Spinal cord (tissue), 10 donors: Measurements from ENCODE around the gene KCNQ4. TPM values are rescaled to one million over a fixed set of nuclear protein-coding genes. Genes with fewer than 3 reads are reported as not detected.

ENCODE experiments used
- DNase-seq, 6 donors: peaks; one replicate each; pipeline versions ENCODE4 v3.0.0 to v3.0.0-alpha.2; 2013 to 2015; ENCODE audit warnings: low spot score in 6 of 6, low read depth in 4 of 6
- H3K27ac ChIP-seq: one replicate; pipeline ENCODE4 v1.5.1; 2013; ENCODE audit warnings: low read depth, low read length, control low read depth
- H3K27me3 ChIP-seq: one replicate; pipeline ENCODE4 v1.6.1; 2013; ENCODE audit warnings: low read length; ENCODE audit not compliant: control insufficient read depth, insufficient read depth
- H3K36me3 ChIP-seq: one replicate; pipeline ENCODE4 v1.6.1; 2013; ENCODE audit warnings: low read length; ENCODE audit not compliant: control insufficient read depth, insufficient read depth
- H3K4me1 ChIP-seq: one replicate; pipeline ENCODE4 v1.6.1; 2013; ENCODE audit warnings: low read length; ENCODE audit not compliant: control insufficient read depth, insufficient read depth
- H3K4me3 ChIP-seq: one replicate; pipeline ENCODE4 v1.5.1; 2013; ENCODE audit warnings: low read depth, low read length, control low read depth
- H3K9me3 ChIP-seq: one replicate; pipeline ENCODE4 v1.6.1; 2013; ENCODE audit warnings: low read length; ENCODE audit not compliant: control insufficient read depth, insufficient read depth
- WGBS: methylation state at CpG from one replicate; pipeline ENCODE4 v1.1.5; 2013; ENCODE audit warnings: missing lambda C conversion rate; ENCODE audit not compliant: insufficient coverage; 5-methylcytosine and 5-hydroxymethylcytosine counted together
- long read RNA-seq, 4 donors: transcript quantifications; one replicate each; lab custom pipeline, GENCODE V29; 2026
- polyA plus RNA-seq, 2 donors: library from polyadenylated mRNA; unstranded; fragments of 120-200 nt; gene quantifications; one replicate each; pipeline ENCODE4 v1.2.1, GENCODE V29; 2013; ENCODE audit not compliant: insufficient read length in 2 of 2
- total RNA-seq, 2 donors: library from RNA; depleted of rRNA in 1 of 2; stranded (reverse); fragments of 120-200 nt in 1 of 2; fragments of >200 nt in 1 of 2; gene quantifications; one replicate each; pipeline versions ENCODE4 v1.2.3 to v1.2.4, GENCODE V29; 2013 to 2014
- donor health status: healthy.

Gene KCNQ4
- total RNA-seq = 1 to 10 TPM; 1.3 to 1.7 TPM
- polyA plus RNA-seq = 1 to 10 TPM; 5.5 to 7.5 TPM
- long read RNA-seq, donor 1 = 0 reads
- long read RNA-seq, donor 2, full-length matches to known transcripts = 1 of 1 reads
- long read RNA-seq, donor 2, partial matches to known transcripts = 0 of 1 reads
- long read RNA-seq, donor 2, other reads (novel, unspliced or antisense) = 0 of 1 reads
- long read RNA-seq, donor 3 = 0 reads
- long read RNA-seq, donor 4 = 0 reads

DNA sequence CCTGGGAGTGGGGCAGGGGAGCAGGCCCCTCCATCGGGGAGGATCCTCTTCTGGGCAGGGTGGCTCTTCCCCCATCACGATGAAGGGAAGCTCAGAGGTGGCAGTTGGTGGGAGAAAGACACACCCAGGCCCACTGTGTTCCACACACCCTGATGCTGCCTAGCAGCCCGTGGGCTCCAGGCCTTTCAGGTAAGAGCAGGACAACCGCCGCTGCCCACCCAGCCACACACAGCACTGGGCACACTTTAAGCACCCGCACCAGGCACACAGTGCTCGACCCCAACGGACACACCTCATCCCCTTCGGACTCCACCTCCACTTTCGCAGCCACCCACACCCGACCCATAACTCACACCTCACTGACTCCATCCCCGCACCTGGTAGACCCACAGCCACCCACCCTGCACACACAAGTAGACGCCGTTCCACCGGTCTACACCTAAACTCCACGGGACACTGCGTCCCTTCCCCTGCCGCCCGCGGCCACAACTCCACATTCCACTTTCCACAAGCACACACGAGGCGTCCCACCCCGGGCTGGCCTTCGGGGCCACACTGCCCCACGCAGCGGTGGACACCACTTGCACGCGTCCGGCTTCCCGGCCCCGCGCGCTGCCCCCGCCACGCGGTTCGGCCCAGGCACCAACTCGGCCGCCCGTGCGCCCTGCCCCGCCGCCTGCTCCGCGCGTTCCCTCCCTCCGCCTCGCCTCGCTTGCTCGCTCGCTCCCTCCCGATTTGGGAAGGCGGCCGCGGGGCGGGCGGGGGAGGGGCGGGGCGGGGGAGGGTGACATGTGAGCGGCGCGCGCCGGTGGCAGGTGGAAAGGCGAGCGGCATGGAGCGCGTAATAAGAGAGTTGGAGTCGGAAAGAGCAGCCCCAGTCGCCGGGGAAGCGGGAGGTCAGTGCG, at the start of gene KCNQ4:
KCNQ4 (plus strand) TSS at position 787 of the 905 bp plus-strand sequence. CDS start 307 bp downstream, outside the sequence.
- H3K9me3 ChIP-seq = no peaks in the 10 kb centered on the region
- H3K27me3 ChIP-seq = peaks cover 10% of the 10 kb centered on the region
- H3K4me1 ChIP-seq = peaks cover 43% of the 10 kb centered on the region
- peak within 1 kb of the TSS; percentile 26 for H3K4me3 ChIP-seq
- DNase-seq = peak in 2 of 6 donors; percentile 56 to 66
- 3% methylated on average over 57 of the region's 73 CpGs for WGBS
- H3K36me3 ChIP-seq = peaks cover 2% of the 10 kb centered on the region
- no peak within 1 kb of the TSS for H3K27ac ChIP-seq

DNA sequence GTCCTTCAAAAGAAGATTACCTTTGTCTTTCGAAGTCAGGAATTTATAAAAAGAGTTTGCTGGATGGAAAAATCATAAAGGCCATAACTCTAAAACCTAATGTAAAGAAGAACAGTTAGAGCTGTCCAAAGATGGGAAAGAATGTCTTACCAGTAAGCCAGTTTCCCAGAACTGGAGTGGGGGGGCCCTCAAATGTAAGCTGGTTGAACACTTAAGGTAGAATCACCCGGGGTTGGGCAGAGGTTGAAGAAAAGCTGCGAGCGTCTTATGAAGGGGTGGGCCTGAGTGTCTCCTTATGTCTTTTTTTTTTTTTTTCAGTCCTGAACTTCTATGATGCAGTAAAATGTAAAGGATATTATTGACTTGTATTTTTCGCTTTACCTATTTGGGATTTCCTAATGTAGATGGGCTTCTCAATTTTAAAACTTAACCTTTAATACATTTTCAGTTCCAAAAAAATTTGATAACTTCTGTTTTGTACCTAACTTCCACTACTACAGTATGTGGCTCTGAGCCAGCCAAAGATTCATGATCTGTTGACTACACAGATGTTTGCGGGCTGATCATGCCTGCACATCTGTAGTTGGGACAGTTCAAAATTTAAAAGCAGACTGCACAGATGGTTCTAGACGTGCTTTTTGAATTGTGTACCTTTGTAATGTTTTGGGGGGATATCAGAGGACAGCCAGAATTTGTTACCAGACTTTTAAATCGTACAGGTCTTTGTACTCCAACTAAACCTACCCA, 48.5 kb upstream of the KCNQ4 start:
- Histone ChIP-seq H3K4me3 (no peak overlapping the region), H3K27ac (no peak overlapping the region), H3K4me1 (no peaks in the 10 kb centered on the region), H3K9me3 (no peaks in the 10 kb centered on the region), H3K27me3 (no peaks in the 10 kb centered on the region), H3K36me3 (peaks cover 5% of the 10 kb centered on the region)
- no CpG with 5 or more reads among the region's 8 CpGs for WGBS
- no peak for DNase-seq

DNA sequence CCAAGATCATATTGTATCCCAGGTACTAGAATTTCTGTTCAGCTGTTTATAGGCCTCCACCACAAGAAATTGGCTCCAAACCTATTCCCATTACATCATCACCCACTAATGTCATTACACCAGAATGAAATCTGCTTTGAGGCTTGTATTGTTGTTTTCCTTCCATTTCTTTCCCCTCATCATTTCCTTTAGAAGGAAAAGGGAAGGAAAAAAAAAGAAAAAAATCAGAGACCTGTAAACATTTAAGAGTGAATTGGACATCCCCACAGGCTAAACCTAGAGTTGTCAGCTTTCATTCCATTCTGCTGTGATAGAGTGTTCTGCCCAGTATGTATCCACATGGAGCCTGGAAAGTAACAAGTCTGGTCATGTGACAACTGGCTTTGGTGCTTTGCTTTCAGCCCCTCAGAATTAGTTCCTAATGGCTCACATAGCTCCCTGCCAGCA, 47.5 kb upstream of the KCNQ4 start:
- Histone ChIP-seq H3K27ac (no peak overlapping the region), H3K4me3 (no peak overlapping the region), H3K36me3 (peaks cover 5% of the 10 kb centered on the region), H3K9me3 (no peaks in the 10 kb centered on the region), H3K27me3 (no peaks in the 10 kb centered on the region), H3K4me1 (no peaks in the 10 kb centered on the region)
- peak in 2 of 6 donors; percentile 26 to 43 for DNase-seq

DNA sequence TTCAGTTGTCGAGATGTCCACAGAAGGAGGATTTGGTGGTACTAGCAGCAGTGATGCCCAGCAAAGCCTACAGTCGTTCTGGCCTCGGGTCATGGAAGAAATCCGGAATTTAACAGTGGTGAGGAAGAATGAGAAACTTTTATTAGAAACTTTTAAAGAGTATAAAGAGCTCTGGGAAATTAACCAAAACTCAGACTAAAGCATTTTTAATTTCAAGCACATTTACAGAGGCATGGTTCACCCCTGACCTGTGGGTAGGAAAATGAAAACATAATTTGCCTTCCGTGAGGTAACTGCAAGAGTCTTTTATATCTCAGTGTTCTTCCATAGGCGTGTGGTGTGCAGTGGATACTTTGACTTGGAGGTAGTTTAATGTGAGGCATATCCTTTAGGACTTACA, 44.8 kb upstream of the KCNQ4 start:
- Histone ChIP-seq H3K36me3 (peaks cover 8% of the 10 kb centered on the region), H3K9me3 (no peaks in the 10 kb centered on the region), H3K4me3 (no peak overlapping the region), H3K4me1 (no peaks in the 10 kb centered on the region), H3K27me3 (no peaks in the 10 kb centered on the region), H3K27ac (no peak overlapping the region)
- DNase-seq = no peak
- 100% methylated on average over 2 of the region's 6 CpGs for WGBS

DNA sequence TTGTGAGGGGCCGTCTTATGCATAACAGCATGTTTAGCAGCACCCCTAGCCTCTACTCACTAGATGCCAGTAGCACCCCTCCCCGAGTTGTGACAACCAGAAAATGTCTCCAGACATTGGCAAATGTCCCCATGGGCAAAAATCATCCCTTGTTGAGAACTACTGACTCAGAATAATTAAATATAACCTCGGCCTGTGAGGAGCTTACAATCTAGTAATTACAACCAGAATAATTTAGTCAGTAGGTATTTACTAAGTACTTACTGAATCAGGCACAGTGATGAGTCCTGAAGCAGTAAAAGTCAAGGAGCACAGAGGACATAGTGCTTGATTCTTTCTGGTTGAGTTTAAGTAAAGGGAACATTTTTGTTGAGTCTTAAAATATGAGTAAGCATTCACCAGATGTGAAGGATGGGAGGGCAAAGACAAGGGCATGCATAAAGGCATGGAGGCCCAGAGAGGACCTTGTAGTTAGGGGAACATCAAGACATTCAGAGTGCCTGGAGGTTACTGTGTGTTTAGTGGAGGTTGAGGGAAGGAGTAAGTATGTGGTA, 44.1 kb upstream of the KCNQ4 start:
- 100% methylated on average over 1 of the region's 3 CpGs for WGBS
- DNase-seq = no peak
- Histone ChIP-seq H3K4me1 (no peaks in the 10 kb centered on the region), H3K4me3 (no peak overlapping the region), H3K27ac (no peak overlapping the region), H3K27me3 (no peaks in the 10 kb centered on the region), H3K36me3 (peaks cover 8% of the 10 kb centered on the region), H3K9me3 (no peaks in the 10 kb centered on the region)

DNA sequence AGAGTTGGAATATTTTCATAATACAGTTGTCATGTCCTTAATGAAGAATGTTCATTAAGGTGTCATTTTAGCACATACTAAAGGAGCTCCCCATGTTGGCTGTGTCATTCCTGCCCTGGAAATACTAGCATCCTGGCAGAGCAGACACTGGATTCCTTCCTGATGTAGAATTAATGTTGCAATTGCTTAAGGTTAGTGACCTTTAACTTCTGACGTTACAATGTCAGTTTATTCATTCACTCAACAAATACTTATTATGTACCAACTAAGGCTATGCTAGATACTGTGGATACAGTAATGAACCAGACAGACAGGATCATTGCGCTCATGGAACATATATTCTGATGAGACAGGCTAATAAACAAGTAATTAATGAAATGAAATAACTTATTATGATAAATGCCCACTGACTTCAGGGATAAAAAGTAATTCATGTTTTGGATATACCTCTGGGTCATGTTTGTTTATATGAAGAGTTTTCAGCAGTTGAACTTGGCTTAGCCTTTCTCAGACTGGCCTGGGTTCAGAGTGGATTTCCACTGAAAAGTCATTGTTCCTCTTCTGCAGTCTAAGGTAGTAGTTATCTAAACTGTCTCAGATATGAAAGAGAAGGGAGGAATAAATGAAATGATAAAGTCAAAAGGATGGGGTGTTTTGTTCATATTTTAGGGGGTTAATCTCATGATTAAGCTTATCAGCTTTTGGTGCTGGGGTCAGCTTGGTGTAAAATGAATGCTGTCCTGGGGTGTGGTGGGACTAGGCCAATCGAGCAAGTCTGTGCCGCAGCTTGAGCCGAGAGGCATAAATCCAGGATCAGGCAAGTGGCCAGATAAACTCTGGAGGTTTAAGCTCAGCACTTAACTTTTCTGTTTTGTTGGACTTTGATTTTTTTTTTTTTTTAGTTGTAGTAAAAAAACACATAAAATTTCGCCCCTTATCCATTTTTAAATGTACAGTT, 43.3 kb upstream of the KCNQ4 start:
- H3K9me3 ChIP-seq = no peaks in the 10 kb centered on the region
- no peak overlapping the region for H3K27ac ChIP-seq
- 74% methylated on average over 3 of the region's 6 CpGs for WGBS
- no peaks in the 10 kb centered on the region for H3K27me3 ChIP-seq
- no peak for DNase-seq
- no peaks in the 10 kb centered on the region for H3K4me1 ChIP-seq
- peaks cover 8% of the 10 kb centered on the region for H3K36me3 ChIP-seq
- H3K4me3 ChIP-seq = no peak overlapping the region

DNA sequence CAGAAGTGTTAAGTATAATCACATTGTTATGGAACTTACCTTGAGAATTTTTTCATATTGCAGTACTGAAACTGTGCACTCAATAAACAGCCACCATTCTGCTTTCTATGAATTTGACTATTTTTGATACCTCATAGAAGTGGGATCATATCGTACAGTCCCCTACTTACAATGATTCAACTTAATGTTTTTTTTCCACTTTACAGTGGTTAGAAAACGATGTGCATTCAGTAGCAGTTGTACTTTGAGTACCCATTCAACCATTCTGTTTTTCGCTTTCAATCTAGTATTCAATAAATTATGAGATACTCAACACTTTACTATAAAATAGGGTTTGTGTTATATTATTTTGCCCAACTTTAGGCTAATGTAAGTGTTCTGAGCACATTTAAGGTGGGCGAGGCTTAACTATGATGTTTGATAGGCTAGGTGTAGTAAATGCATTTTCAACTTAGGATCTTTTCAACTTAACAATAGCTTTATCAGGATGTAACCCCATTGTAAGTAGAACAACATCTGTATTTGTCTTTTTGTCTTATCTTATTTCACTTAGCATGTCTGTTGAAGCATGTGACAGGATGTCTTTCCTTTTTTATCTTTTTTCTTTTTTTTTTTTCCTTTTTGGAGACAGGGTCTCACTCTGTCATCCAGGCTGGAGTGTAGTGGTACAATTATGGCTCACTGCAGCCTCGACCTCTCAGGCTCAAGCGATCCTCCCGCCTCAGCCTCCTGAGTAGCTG, 42.4 kb upstream of the KCNQ4 start:
- no peak overlapping the region for H3K27ac ChIP-seq
- 100% methylated on average over 3 of the region's 7 CpGs for WGBS
- no peaks in the 10 kb centered on the region for H3K9me3 ChIP-seq
- H3K4me1 ChIP-seq = no peaks in the 10 kb centered on the region
- peaks cover 8% of the 10 kb centered on the region for H3K36me3 ChIP-seq
- no peaks in the 10 kb centered on the region for H3K27me3 ChIP-seq
- DNase-seq = no peak
- no peak overlapping the region for H3K4me3 ChIP-seq

DNA sequence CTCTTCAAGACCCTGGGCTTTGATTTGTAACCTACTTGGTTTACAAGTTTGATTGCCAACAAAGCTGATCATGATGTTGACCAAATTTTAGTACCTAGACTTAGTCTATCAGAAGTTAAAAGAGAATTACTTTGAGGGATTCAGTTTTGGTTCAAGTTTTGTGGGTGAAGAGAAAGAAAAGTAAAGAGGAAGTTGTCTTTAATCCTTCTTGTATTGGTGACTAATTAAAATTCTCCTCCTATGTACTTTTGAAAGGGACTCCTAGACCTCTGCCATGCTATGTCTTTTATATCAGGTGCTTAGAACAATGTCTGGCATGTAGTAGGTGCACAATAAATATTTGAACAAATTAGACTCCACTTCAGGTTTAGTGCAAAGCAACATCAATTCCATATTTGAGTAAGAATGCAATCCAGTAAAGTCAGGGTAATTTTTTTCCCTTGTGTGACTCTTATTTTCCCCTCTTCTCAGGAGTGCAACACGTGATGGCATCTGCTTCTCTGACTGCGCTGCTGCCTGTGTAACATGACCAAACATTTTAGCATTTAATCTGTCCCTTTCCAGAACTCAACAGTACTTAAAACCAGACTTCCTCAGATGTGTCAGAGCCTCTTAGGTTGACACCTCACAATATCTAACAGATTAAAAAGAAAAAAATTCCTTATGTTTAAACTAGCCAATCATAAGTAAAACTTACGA, 41.1 kb upstream of the KCNQ4 start:
- Histone ChIP-seq H3K36me3 (peaks cover 8% of the 10 kb centered on the region), H3K4me1 (no peaks in the 10 kb centered on the region), H3K9me3 (no peaks in the 10 kb centered on the region), H3K27me3 (no peaks in the 10 kb centered on the region), H3K27ac (no peak overlapping the region), H3K4me3 (no peak overlapping the region)
- DNase-seq = no peak
- WGBS = 95% methylated on average over 2 of the region's 3 CpGs
